Cardiac septum (tissue), 1 donor: ENCODE data around the gene MRPL23. TPM values are rescaled to one million over a fixed set of nuclear protein-coding genes. Genes with fewer than 3 reads are reported as not detected.

ENCODE experiments used
- total RNA-seq: library from RNA; stranded (reverse); fragmentation: NEBNext Ultra II Directional; extraction: Animal tissue kit (Norgen Biotek cat#: 25700); gene quantifications from one replicate; pipeline ENCODE4 v1.2.1, GENCODE V29; 2021
- donor health status: DM: no; HTN: no; CAD: no.

Gene MRPL23
- total RNA-seq, 1 donor from 2014 or later: 85.0 TPM

Other genes with a start within 250 kb of the MRPL23 start
- 2.0 TPM for gene IFITM10, start 196.7 kb upstream of the MRPL23 start, total RNA-seq
- 521 TPM for gene CTSD, start 183.4 kb upstream of the MRPL23 start, total RNA-seq
- not detected for gene SYT8, start 112.3 kb upstream of the MRPL23 start, total RNA-seq
- gene TNNI2, start 108.4 kb upstream of the MRPL23 start, total RNA-seq: 0.78 TPM
- gene LSP1, start 94.2 kb upstream of the MRPL23 start, total RNA-seq: 35.1 TPM
- 0.75 TPM for gene PRR33, start 55.4 kb upstream of the MRPL23 start, total RNA-seq
- 41.5 TPM for gene TNNT3, start 27.6 kb upstream of the MRPL23 start, total RNA-seq
- 656 TPM for gene H19, start 50.5 kb downstream of the MRPL23 start, total RNA-seq
- 87.7 TPM for gene IGF2, start 192.1 kb downstream of the MRPL23 start, total RNA-seq
- gene INS, start 213.9 kb downstream of the MRPL23 start, total RNA-seq: not detected
- gene TH, start 224.5 kb downstream of the MRPL23 start, total RNA-seq: not detected